Neural crest cell (in vitro differentiated cells): ENCODE data around the gene MRPS35. TPM values are rescaled to one million over a fixed set of nuclear protein-coding genes. Genes with fewer than 3 reads are reported as not detected.

Experiments used
- DNase-seq: peaks from one replicate; pipeline ENCODE4 v3.0.0; 2021; ENCODE audit warnings: low read depth, mixed read lengths, low spot score
- H3K27ac Mint-ChIP-seq: one replicate; pipeline ENCODE4 v1.8.0; 2021; ENCODE audit warnings: mild to moderate bottlenecking, mixed read lengths; ENCODE audit not compliant: unreplicated experiment
- H3K27me3 Mint-ChIP-seq: 2 replicates; pipeline ENCODE4 v1.8.0; 2021; ENCODE audit warnings: low read depth, mild to moderate bottlenecking, mixed read lengths
- H3K36me3 Mint-ChIP-seq: 2 replicates; pipeline ENCODE4 v1.8.0; 2021; ENCODE audit warnings: low read depth, mild to moderate bottlenecking, mixed read lengths
- H3K4me1 Mint-ChIP-seq: 2 replicates; pipeline ENCODE4 v1.8.0; 2021; ENCODE audit warnings: mixed read lengths
- H3K4me3 Mint-ChIP-seq: one replicate; pipeline ENCODE4 v1.8.0; 2021; ENCODE audit warnings: mild to moderate bottlenecking, mixed read lengths
- H3K9me3 Mint-ChIP-seq: 2 replicates; pipeline ENCODE4 v1.8.0; 2021; ENCODE audit warnings: mixed read lengths
- total RNA-seq: library from RNA; stranded (reverse); gene quantifications from 2 replicates; pipeline ENCODE4 v1.2.1, GENCODE V29; 2021
- TF ChIP-seq, protein P1 (sequence below): fragments of 200-600 bp; sonication (generic); conservative IDR thresholded peaks from 2 replicates; pipeline ENCODE4 v1.5.0; 2021; ENCODE audit warnings: antibody characterized with exemption, mild to moderate bottlenecking

MRPS35 gene
- total RNA-seq, 1 donor from 2014 or later = 35.4 TPM

DNA sequence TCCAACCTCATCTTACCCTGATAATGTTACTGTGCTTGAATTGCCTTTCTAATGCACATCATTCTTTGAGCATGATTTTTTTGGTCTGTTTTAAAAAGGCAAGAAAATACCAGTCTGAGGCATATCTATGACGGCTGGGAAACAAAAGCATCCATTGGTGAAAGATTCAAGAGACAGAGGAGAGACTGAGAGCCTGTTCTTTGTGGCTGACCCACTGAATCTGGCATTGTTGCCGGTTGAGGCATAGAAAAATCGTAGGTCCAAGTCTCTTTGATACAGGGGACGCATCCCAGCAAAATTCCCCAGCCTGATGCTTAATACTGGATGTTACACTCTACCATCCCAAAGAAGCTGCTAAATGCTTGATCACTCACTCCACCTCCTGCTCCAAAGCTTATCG lies 66.5 kb downstream of the MRPS35 start:
- DNase-seq = no peak
- peaks cover 35% of the 10 kb centered on the region for H3K4me1 Mint-ChIP-seq
- H3K27me3 Mint-ChIP-seq = no peaks in the 10 kb centered on the region
- H3K4me3 Mint-ChIP-seq = peak overlapping the region; percentile 77
- H3K36me3 Mint-ChIP-seq = no peaks in the 10 kb centered on the region
- no peaks in the 10 kb centered on the region for H3K9me3 Mint-ChIP-seq
- H3K27ac Mint-ChIP-seq = peak overlapping the region; percentile 9
- TF ChIP-seq, protein P1, sequence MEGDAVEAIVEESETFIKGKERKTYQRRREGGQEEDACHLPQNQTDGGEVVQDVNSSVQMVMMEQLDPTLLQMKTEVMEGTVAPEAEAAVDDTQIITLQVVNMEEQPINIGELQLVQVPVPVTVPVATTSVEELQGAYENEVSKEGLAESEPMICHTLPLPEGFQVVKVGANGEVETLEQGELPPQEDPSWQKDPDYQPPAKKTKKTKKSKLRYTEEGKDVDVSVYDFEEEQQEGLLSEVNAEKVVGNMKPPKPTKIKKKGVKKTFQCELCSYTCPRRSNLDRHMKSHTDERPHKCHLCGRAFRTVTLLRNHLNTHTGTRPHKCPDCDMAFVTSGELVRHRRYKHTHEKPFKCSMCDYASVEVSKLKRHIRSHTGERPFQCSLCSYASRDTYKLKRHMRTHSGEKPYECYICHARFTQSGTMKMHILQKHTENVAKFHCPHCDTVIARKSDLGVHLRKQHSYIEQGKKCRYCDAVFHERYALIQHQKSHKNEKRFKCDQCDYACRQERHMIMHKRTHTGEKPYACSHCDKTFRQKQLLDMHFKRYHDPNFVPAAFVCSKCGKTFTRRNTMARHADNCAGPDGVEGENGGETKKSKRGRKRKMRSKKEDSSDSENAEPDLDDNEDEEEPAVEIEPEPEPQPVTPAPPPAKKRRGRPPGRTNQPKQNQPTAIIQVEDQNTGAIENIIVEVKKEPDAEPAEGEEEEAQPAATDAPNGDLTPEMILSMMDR = no peak

DNA sequence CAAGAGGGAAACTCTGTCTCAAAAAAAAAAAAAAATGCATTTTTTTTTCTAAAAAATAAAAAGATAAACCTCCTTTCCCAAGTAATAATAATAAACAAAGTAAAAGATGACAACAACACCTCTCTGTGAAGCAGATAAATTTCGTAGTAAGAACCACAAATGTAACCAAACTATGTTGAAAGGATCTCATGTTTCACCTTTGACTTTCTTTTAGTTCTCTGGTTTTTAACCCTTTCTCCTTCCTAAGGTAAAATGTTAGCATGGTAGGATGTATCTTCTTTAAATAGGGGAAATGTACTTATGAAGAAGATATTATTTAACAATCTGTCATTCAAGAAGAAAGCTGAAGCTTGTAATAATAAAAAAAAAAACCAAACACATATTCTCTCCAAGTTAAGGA lies 67.6 kb downstream of the MRPS35 start:
- no peak for DNase-seq
- H3K4me3 Mint-ChIP-seq = peak overlapping the region; percentile 62
- H3K4me1 Mint-ChIP-seq = peaks cover 44% of the 10 kb centered on the region
- H3K9me3 Mint-ChIP-seq = no peaks in the 10 kb centered on the region
- no peak overlapping the region for H3K27ac Mint-ChIP-seq
- no peaks in the 10 kb centered on the region for H3K27me3 Mint-ChIP-seq
- peaks cover 6% of the 10 kb centered on the region for H3K36me3 Mint-ChIP-seq
- TF ChIP-seq, protein P1 = no peak

DNA sequence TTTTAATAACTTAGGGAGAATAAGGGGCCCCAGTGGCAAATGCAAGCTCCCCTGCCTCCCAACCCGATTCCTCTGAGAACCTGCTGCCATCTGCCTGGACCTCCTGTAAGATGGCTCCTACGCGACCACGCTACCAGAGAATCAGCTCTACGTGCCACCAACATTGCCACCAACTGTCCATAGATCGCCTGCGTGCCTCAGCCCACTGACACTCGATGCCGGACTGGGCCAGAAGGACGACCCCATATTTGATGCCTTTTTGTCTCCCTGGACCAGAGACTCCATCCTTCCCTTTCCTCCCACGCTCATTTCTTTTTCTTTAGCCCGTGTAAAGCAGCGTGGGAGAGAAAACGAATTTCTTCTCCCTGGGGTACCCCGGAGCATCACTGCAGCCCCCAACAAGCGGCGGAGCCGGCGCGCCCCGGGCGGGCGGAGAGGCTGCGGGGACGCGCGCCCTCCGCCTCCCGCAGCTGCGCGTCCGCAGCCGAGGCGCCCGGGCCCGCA lies 68.8 kb downstream of the MRPS35 start:
- TF ChIP-seq, protein P1 = no peak
- H3K36me3 Mint-ChIP-seq = peaks cover 7% of the 10 kb centered on the region
- H3K9me3 Mint-ChIP-seq = no peaks in the 10 kb centered on the region
- peak overlapping the region; percentile 92 for H3K4me3 Mint-ChIP-seq
- no peaks in the 10 kb centered on the region for H3K27me3 Mint-ChIP-seq
- no peak for DNase-seq
- peaks cover 50% of the 10 kb centered on the region for H3K4me1 Mint-ChIP-seq
- peak overlapping the region; percentile 96 for H3K27ac Mint-ChIP-seq

DNA sequence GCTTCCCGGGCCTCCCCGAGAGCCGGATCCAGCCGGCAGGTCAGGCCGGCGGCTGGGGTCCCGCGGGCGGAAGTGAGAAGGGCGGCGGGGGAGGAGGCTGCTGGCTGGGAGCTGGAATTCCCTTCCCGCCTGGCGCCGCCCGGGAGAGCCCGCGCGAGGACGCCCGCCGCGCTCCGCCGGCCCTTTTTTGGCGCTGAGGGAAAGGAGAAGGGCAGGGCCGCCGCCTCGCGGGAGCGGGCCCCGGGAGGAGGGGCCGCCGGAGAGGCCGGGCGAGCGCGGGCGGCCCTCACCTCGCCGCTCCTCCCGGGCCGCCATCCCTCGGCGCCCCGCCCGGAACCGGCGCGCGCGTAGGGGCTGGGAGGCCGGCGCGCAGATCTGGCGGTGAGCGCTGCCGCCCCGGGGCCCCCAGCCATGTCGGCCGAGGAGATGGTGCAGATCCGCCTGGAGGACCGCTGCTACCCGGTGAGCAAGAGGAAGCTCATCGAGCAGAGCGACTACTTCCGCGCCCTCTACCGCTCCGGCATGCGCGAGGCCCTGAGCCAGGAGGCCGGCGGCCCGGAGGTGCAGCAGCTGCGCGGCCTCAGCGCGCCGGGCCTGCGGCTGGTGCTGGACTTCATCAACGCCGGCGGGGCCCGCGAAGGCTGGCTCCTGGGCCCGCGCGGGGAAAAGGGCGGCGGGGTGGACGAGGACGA lies 69.4 kb downstream of the MRPS35 start, which contains the start of the genes KLHL42 and MANSC4:
Gene KLHL42 (plus strand): TSS at position 314 of the 692 bp plus-strand sequence. CDS start 98 bp downstream, at position 412.
Gene MANSC4 (minus strand): TSS at position 317 of the 692 bp plus-strand sequence. CDS start 8,960 bp downstream, outside the sequence.
- Mint-ChIP-seq H3K27ac (peak within 1 kb of the TSS; percentile 96), H3K9me3 (no peaks in the 10 kb centered on the region), H3K4me3 (peak within 1 kb of the TSS; percentile 92), H3K27me3 (no peaks in the 10 kb centered on the region), H3K4me1 (peaks cover 55% of the 10 kb centered on the region), H3K36me3 (peaks cover 11% of the 10 kb centered on the region)
- peak; percentile 63 for DNase-seq
- TF ChIP-seq, protein P1 = no peak

DNA sequence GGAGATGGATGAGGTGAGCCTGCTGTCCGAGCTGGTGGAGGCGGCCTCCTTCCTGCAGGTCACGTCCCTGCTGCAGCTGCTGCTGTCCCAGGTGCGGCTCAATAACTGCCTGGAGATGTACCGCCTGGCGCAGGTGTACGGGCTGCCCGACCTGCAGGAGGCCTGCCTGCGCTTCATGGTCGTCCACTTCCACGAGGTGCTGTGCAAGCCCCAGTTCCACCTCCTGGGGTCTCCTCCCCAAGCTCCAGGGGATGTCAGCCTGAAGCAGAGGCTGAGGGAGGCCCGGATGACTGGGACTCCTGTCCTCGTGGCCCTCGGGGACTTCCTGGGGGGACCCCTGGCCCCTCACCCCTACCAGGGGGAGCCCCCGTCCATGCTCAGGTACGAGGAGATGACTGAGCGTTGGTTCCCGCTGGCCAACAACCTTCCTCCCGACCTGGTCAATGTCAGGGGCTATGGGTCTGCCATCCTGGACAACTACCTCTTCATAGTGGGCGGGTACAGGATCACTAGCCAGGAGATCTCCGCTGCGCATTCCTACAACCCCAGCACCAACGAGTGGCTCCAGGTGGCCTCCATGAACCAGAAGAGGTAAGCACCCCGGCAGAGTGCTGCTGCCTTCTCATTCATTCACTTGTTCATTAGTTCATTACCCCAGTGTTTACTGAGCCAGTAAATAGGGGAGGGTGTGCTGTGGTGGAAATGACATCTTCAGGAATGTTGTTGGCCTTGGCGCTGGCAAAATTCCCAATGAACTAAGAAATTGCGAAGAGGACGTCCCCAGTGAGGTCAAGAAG lies 70.2 kb downstream of the MRPS35 start:
- Mint-ChIP-seq H3K27me3 (no peaks in the 10 kb centered on the region), H3K9me3 (no peaks in the 10 kb centered on the region), H3K27ac (peak overlapping the region; percentile 83), H3K4me3 (peak overlapping the region; percentile 83), H3K36me3 (peaks cover 14% of the 10 kb centered on the region), H3K4me1 (peaks cover 61% of the 10 kb centered on the region)
- DNase-seq = no peak
- TF ChIP-seq, protein P1 = no peak
